Uterus (tissue), 2 donors: ENCODE measurements around the gene SCN2A.

Source experiments
- POLR2A ChIP-seq, 2 donors: fragments of 450-650 bp; IDR thresholded peaks; one replicate each; pipeline ENCODE4 v1.6.1; 2016; ENCODE audit warnings: antibody characterized with exemption in 2 of 2, mild to moderate bottlenecking in 1 of 2, moderate library complexity in 1 of 2
- TF ChIP-seq, protein P1 (sequence below), 4 experiments: fragments of 200-600 bp in 2 of 4; fragments of 450-650 bp in 2 of 4; sonication (generic) in 2 of 4; IDR thresholded peaks; one replicate each; pipeline ENCODE4 v1.5.1; 2016 to 2019; ENCODE audit warnings: antibody characterized with exemption in 4 of 4, mild to moderate bottlenecking in 2 of 4, moderate library complexity in 1 of 4

GRCh38 chr2:165402162-165402561 is 162.9 kb downstream of the SCN2A start:
- TF ChIP-seq POLR2A (IDR thresholded peaks at IDR 0.05), result no peak
- TF ChIP-seq, protein P1, sequence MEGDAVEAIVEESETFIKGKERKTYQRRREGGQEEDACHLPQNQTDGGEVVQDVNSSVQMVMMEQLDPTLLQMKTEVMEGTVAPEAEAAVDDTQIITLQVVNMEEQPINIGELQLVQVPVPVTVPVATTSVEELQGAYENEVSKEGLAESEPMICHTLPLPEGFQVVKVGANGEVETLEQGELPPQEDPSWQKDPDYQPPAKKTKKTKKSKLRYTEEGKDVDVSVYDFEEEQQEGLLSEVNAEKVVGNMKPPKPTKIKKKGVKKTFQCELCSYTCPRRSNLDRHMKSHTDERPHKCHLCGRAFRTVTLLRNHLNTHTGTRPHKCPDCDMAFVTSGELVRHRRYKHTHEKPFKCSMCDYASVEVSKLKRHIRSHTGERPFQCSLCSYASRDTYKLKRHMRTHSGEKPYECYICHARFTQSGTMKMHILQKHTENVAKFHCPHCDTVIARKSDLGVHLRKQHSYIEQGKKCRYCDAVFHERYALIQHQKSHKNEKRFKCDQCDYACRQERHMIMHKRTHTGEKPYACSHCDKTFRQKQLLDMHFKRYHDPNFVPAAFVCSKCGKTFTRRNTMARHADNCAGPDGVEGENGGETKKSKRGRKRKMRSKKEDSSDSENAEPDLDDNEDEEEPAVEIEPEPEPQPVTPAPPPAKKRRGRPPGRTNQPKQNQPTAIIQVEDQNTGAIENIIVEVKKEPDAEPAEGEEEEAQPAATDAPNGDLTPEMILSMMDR (IDR thresholded peaks at IDR 0.05), result no peak
